GM12891 (cell line): ENCODE measurements around the gene SEZ6L2.
"Not testable (repeated sequence)": the region's sequence is repeated elsewhere in the genome, so short reads cannot be mapped to it uniquely, and the experiment has no call there.

Experiments used
- PAX5 ChIP-seq: IDR thresholded peaks from 2 replicates; pipeline ENCODE4 v1.6.1; 2011; ENCODE audit warnings: low read length, moderate library complexity, mild to moderate bottlenecking; ENCODE audit not compliant: insufficient read depth, severe bottlenecking
- POLR2A ChIP-seq: IDR thresholded peaks from 2 replicates; pipeline ENCODE4 v1.6.1; 2011; ENCODE audit warnings: low read depth, low read length, control low read depth
- POLR2AphosphoS5 ChIP-seq: IDR thresholded peaks from 2 replicates; pipeline ENCODE4 v1.6.1; 2011; ENCODE audit warnings: low read depth, low read length, control low read depth
- POU2F2 ChIP-seq: IDR thresholded peaks from 2 replicates; pipeline ENCODE4 v1.6.1; 2011; ENCODE audit warnings: low read depth, mild to moderate bottlenecking, control low read depth, low read length, moderate library complexity
- SPI1 ChIP-seq: IDR thresholded peaks from 2 replicates; pipeline ENCODE4 v1.6.1; 2011; ENCODE audit warnings: low read depth, low read length, control low read depth
- TAF1 ChIP-seq: IDR thresholded peaks from 2 replicates; pipeline ENCODE4 v1.6.1; 2011; ENCODE audit warnings: low read depth, low read length, control low read depth

GRCh38 chr16:29889372-29889771, 10.0 kb downstream of the SEZ6L2 start:
- TF ChIP-seq POLR2A, TAF1, PAX5, POLR2AphosphoS5, SPI1, POU2F2: not testable (repeated sequence)
